ENCODE data around the gene EFNA5.
"Not testable (repeated sequence)": the region's sequence is repeated elsewhere in the genome, so short reads cannot be mapped to it uniquely, and the experiment has no call there.

The EFNA5 gene

DNA sequence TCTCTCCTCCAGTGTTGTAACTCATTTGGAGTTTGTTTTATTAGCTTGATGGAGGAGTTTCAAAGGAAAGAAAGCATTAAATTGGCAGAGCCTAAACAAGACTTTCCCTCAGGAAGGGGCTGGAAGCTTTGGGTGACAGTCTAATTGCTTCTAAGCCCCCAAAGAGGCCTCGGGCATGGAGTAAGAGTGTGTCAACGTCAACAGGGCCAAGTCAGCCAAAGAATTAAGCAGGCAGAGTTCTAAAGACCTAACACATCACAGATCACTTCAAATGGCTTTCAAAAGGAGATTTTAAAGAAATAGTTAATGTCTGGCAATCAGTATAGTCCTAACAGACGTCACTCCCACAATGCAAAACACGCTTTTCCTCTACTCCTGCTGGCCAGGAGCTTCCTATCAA is 234.5 kb downstream of the EFNA5 start:
- TF ChIP-seq, protein P1, sequence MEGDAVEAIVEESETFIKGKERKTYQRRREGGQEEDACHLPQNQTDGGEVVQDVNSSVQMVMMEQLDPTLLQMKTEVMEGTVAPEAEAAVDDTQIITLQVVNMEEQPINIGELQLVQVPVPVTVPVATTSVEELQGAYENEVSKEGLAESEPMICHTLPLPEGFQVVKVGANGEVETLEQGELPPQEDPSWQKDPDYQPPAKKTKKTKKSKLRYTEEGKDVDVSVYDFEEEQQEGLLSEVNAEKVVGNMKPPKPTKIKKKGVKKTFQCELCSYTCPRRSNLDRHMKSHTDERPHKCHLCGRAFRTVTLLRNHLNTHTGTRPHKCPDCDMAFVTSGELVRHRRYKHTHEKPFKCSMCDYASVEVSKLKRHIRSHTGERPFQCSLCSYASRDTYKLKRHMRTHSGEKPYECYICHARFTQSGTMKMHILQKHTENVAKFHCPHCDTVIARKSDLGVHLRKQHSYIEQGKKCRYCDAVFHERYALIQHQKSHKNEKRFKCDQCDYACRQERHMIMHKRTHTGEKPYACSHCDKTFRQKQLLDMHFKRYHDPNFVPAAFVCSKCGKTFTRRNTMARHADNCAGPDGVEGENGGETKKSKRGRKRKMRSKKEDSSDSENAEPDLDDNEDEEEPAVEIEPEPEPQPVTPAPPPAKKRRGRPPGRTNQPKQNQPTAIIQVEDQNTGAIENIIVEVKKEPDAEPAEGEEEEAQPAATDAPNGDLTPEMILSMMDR (IDR thresholded peaks at IDR 0.05; ENCODE audit: extremely low read depth, insufficient read depth, missing control alignments): no peak
- in situ Hi-C loops (cut with MboI; ENCODE audit: low pct_unique_long_range_greater_than_20kb, low sequenced_read_pairs, unreplicated experiment): no loop called here
- DNase-seq (ENCODE audit: low spot score): no peak

DNA sequence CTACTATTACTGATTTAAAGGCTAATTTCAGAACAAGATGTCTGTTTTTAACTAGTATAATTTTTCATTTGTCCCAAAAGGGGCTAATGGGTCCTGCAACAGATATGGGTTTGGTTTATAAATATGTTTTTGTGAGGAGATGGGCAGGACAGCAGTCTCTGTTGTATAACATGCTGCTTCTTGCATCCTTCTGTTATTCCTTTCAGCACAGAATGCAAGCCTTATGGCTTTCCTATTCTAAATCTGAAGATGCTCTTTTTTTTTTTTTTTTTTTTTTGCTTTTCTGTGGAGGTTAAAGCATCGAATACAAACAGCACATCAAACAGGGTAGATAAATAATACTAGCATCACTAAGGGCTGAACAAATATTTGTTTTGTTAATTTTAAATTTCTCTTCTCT is 235.7 kb downstream of the EFNA5 start:
- DNase-seq (ENCODE audit: low spot score): no peak
- in situ Hi-C loops (cut with MboI; ENCODE audit: low pct_unique_long_range_greater_than_20kb, low sequenced_read_pairs, unreplicated experiment): no loop called here
- TF ChIP-seq, protein P1 (IDR thresholded peaks at IDR 0.05; ENCODE audit: extremely low read depth, insufficient read depth, missing control alignments): no peak

DNA sequence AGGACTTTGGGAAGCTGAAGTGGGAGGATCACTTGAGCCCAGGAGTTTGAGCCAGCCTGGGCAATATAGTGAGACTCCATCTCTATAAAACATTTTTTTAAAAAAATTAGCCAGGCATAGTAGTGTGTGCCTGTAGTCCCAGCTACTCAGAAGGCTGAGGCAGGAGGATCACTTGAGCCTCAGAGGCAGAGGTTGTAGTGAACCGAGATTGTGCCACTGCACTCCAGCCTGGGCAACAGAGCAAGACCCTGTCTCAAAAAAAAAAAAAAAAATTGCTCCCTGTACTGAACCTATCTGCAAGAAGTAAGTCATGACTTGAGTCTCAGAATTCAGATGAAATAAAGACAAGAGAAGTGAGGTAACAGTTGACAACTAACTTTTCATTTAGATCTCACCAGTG is 237.1 kb downstream of the EFNA5 start:
- DNase-seq (ENCODE audit: low spot score); in situ Hi-C loops (cut with MboI; ENCODE audit: low pct_unique_long_range_greater_than_20kb, low sequenced_read_pairs, unreplicated experiment): not testable (repeated sequence)

DNA sequence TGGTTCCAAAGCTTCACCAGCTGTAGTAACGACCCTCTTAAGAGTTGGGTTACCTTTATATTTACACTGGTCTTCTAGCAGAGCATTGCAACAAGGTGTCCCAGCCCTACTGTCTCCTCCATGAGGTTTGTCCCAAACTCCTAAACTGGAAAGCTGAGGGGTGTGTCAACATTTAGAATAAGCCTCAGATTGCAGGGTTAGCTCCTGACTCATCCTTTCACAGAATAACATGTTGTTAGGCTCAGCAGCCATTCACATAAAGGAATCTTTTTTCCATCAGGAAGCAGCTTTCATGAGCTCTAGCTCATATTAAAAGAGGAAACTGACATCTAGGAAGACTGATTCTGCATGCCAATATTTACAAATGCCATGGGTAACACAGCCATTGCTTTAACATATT is 238.7 kb downstream of the EFNA5 start:
- TF ChIP-seq, protein P1 (IDR thresholded peaks at IDR 0.05; ENCODE audit: extremely low read depth, insufficient read depth, missing control alignments): no peak
- in situ Hi-C loops (cut with MboI; ENCODE audit: low pct_unique_long_range_greater_than_20kb, low sequenced_read_pairs, unreplicated experiment): no loop called here
- no peak for DNase-seq (ENCODE audit: low spot score)

DNA sequence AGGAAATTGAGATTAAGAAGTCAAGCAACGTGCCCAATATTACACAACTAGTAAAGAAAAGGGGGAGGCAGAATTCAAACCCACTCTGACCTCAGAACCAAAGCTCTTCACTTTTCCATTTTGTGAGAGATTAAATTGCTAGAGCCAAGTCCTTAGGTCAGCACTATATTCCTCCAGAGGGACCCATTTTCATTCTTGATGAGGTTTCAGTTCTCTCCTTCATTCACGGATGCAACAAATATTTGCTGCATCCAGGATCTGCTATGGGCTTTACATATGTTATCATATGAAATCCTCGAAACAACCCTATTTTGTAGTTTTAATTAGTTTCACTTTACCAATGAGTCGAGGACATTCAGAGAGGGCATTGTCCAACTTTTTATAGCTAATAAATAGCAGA is 239.2 kb downstream of the EFNA5 start:
- TF ChIP-seq, protein P1 (IDR thresholded peaks at IDR 0.05; ENCODE audit: extremely low read depth, insufficient read depth, missing control alignments): no peak
- in situ Hi-C loops (cut with MboI; ENCODE audit: low pct_unique_long_range_greater_than_20kb, low sequenced_read_pairs, unreplicated experiment): no loop called here
- DNase-seq (ENCODE audit: low spot score): no peak

DNA sequence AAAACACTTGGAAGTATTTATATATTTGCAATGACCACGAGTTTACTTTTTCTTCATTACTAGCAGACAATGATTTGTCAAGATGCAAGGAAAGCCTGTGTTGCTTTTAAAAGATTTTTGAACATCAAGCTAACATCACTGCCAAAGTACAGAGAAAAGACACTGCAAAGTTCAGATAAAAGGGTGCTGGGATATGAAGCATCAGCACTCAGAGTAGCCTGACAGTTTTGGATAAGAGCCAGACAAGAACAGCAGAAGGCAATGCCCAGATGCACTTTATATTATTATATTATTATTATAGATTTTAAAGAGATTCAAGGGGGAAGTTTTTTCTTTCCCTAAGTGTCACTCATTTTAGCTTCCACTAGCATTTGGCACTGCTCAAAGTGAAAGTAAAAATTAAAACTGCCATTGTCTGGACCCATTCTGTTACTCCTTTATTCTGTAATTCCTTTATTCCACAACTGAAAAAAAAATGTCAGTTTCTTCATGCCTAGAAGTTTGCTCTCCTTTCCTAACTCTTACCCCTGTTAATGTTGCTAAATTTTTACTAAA is 240.6 kb downstream of the EFNA5 start:
- in situ Hi-C loops (cut with MboI; ENCODE audit: low pct_unique_long_range_greater_than_20kb, low sequenced_read_pairs, unreplicated experiment): no loop called here
- no peak for DNase-seq (ENCODE audit: low spot score)
- TF ChIP-seq, protein P1 (IDR thresholded peaks at IDR 0.05; ENCODE audit: extremely low read depth, insufficient read depth, missing control alignments): no peak

DNA sequence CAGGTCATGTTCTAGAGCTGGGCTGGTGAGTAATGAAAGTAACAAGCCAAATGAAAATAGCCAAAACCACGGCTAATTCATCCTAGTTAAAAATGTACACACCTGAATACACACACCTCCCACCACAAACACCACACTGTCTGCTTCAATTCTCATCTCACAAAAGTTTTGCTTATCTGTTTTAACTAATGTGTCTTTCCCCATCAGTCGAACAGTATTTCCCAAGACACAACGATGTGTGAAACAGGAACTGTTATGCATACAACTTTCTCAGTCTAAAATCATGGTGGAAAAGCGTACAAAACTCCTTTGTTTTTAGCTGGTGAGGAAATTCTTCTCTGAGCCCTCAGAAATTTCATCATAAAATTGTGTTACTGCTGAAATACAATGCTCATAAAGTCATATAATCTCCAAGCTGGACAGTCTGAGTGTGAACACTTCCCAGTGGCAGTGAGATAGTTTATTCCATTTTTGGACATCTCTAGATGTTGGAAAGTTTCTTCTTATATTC is 242.4 kb downstream of the EFNA5 start:
- no peak for DNase-seq (ENCODE audit: low spot score)
- TF ChIP-seq, protein P1 (IDR thresholded peaks at IDR 0.05; ENCODE audit: extremely low read depth, insufficient read depth, missing control alignments): no peak
- in situ Hi-C loops (cut with MboI; ENCODE audit: low pct_unique_long_range_greater_than_20kb, low sequenced_read_pairs, unreplicated experiment): no loop called here
